Measurements from ENCODE around the gene OR10A6.

The OR10A6 gene

GRCh38 chr11:7965386-7965785 lies 34.3 kb upstream of the OR10A6 start, which contains the start of gene NLRP10:
Gene NLRP10 (minus strand): TSS chr11:7965447. CDS start chr11:7963495, 1,952 bp downstream.
- peaks cover 21% of the 10 kb centered on the region for H3K27me3 ChIP-seq (ENCODE audit: insufficient read depth, low read length, poor library complexity)
- no peak within 1 kb of the TSS for H3K9ac ChIP-seq (ENCODE audit: low read depth, low read length)
- H3K4me3 ChIP-seq (ENCODE audit: low read depth in 1 of 2, low read length in 2 of 2) = no peak within 1 kb of the TSS
- no peak within 1 kb of the TSS for H3K27ac ChIP-seq (ENCODE audit: low read length)
- no peak within 1 kb of the TSS for H3K4me2 ChIP-seq (ENCODE audit: insufficient read depth, low read length)
- no peaks in the 10 kb centered on the region for H3K9me3 ChIP-seq (ENCODE audit: insufficient read depth, low read length, severe bottlenecking)
- H3K4me1 ChIP-seq (ENCODE audit: insufficient read depth, low read length) = no peaks in the 10 kb centered on the region
- no peak for ATAC-seq (ENCODE audit: insufficient read depth, low read depth)
- no peaks in the 10 kb centered on the region for H3K79me2 ChIP-seq (ENCODE audit: insufficient read depth, low read length)
- no peaks in the 10 kb centered on the region for H4K20me1 ChIP-seq (ENCODE audit: insufficient read depth, low read length)
- H2AFZ ChIP-seq (ENCODE audit: low read depth, low read length) = no peak within 1 kb of the TSS
- TF ChIP-seq CTCF (IDR thresholded peaks at IDR 0.05; ENCODE audit: borderline replicate concordance, extremely low read depth, low read length, poor library complexity, severe bottlenecking) = no peak
- no peak for TF ChIP-seq EZH2 (IDR thresholded peaks at IDR 0.05; ENCODE audit: borderline replicate concordance, low read depth, low read length, severe bottlenecking)
- DNase-seq = no peak
- no peaks in the 10 kb centered on the region for H3K36me3 ChIP-seq (ENCODE audit: insufficient read depth, low read length)

- H3K4me1 ChIP-seq (ENCODE audit: insufficient read depth, low read length) = no peaks in the 10 kb centered on the region
- ATAC-seq (ENCODE audit: insufficient read depth, low read depth) (no peak), DNase-seq (no peak)
- peaks cover 20% of the 10 kb centered on the region for H3K27me3 ChIP-seq (ENCODE audit: insufficient read depth, low read length, poor library complexity)
- H3K36me3 ChIP-seq (ENCODE audit: insufficient read depth, low read length) = no peaks in the 10 kb centered on the region
- no peak overlapping the region for H3K9ac ChIP-seq (ENCODE audit: low read depth, low read length)
- H3K79me2 ChIP-seq (ENCODE audit: insufficient read depth, low read length) = no peaks in the 10 kb centered on the region
- H2AFZ ChIP-seq (ENCODE audit: low read depth, low read length) = no peak overlapping the region
- H3K4me2 ChIP-seq (ENCODE audit: insufficient read depth, low read length) = no peak overlapping the region
- no peak overlapping the region for H3K27ac ChIP-seq (ENCODE audit: low read length)
- no peaks in the 10 kb centered on the region for H3K9me3 ChIP-seq (ENCODE audit: insufficient read depth, low read length, severe bottlenecking)
- H3K4me3 ChIP-seq (ENCODE audit: low read depth in 1 of 2, low read length in 2 of 2) = no peak overlapping the region
- TF ChIP-seq CTCF (IDR thresholded peaks at IDR 0.05; ENCODE audit: borderline replicate concordance, extremely low read depth, low read length, poor library complexity, severe bottlenecking) (no peak), EZH2 (IDR thresholded peaks at IDR 0.05; ENCODE audit: borderline replicate concordance, low read depth, low read length, severe bottlenecking) (no peak)
- H4K20me1 ChIP-seq (ENCODE audit: insufficient read depth, low read length) = no peaks in the 10 kb centered on the region
Measured at GRCh38 chr11:7964873-7965272, 33.8 kb upstream of the OR10A6 start.

GRCh38 chr11:7964261-7964660 lies 33.2 kb upstream of the OR10A6 start:
- no peaks in the 10 kb centered on the region for H3K9me3 ChIP-seq (ENCODE audit: insufficient read depth, low read length, severe bottlenecking)
- no peak overlapping the region for H2AFZ ChIP-seq (ENCODE audit: low read depth, low read length)

More at GRCh38 chr11:7964261-7964660, 33.2 kb upstream of the OR10A6 start:
- Histone ChIP-seq H3K27ac (ENCODE audit: low read length) (no peak overlapping the region), H3K4me2 (ENCODE audit: insufficient read depth, low read length) (no peak overlapping the region), H3K27me3 (ENCODE audit: insufficient read depth, low read length, poor library complexity) (peaks cover 18% of the 10 kb centered on the region), H3K4me1 (ENCODE audit: insufficient read depth, low read length) (no peaks in the 10 kb centered on the region), H3K9ac (ENCODE audit: low read depth, low read length) (no peak overlapping the region), H3K79me2 (ENCODE audit: insufficient read depth, low read length) (no peaks in the 10 kb centered on the region), H3K36me3 (ENCODE audit: insufficient read depth, low read length) (no peaks in the 10 kb centered on the region), H4K20me1 (ENCODE audit: insufficient read depth, low read length) (no peaks in the 10 kb centered on the region), H3K4me3 (ENCODE audit: low read depth in 1 of 2, low read length in 2 of 2) (no peak overlapping the region)
- DNase-seq = no peak
- no peak for ATAC-seq (ENCODE audit: insufficient read depth, low read depth)
- TF ChIP-seq EZH2 (IDR thresholded peaks at IDR 0.05; ENCODE audit: borderline replicate concordance, low read depth, low read length, severe bottlenecking) (no peak), CTCF (IDR thresholded peaks at IDR 0.05; ENCODE audit: borderline replicate concordance, extremely low read depth, low read length, poor library complexity, severe bottlenecking) (no peak)

Data from DND-41 (cell line).